ENCODE results near the gene TMEM242. TPM values are rescaled to one million over a fixed set of nuclear protein-coding genes. Genes with fewer than 3 reads are reported as not detected.

TMEM242 gene
- polyA plus RNA-seq, 2 of the 4 experiments (the other 2 are of a cell fraction), result 5.3 to 7.4 TPM

GRCh38 chr6:157274471-157275226, 48.7 kb downstream of the TMEM242 start:
- Histone ChIP-seq H3K4me2 (peak overlapping the region; percentile 99), H3K4me3 (peak overlapping the region; percentile 57), H3K27ac (peak overlapping the region; percentile 65 to 91), H3K4me1 (no peaks in the 10 kb centered on the region), H3K9me3 (no peaks in the 10 kb centered on the region)
- FAIRE-seq, result no peak
- TF ChIP-seq EHF (CRISPR knock-in tag; IDR thresholded peaks at IDR 0.05) (no peak), JUN (IDR thresholded peaks at IDR 0.05) (peak; percentile 27 to 48; a peak in 3 of 5 replicates), POLR2A (IDR thresholded peaks at IDR 0.05; ENCODE audit: low read length) (0 out of 2 replicates have a peak, but pooled peaks have one; percentile 3), E2F6 (IDR thresholded peaks at IDR 0.05; ENCODE audit: borderline replicate concordance, low read depth) (peak; percentile 45; the same call in 1 of the 2 replicates), PHF8 (IDR thresholded peaks at IDR 0.05; ENCODE audit: borderline replicate concordance, low read depth) (peak; percentile 48; the same call in 1 of the 2 replicates), POLR2AphosphoS2 (conservative IDR thresholded peaks at IDR 0.05; ENCODE audit: low read length) (no peak), CBX8 (IDR thresholded peaks at IDR 0.05) (no peak), RNF2 (IDR thresholded peaks at IDR 0.05; ENCODE audit: borderline replicate concordance, low read depth) (no peak), CTCF (IDR thresholded peaks at IDR 0.05) (peak; percentile 71), FOXS1 (CRISPR knock-in tag; IDR thresholded peaks at IDR 0.05) (no peak), RAD21 (conservative IDR thresholded peaks at IDR 0.05 in 1 of 2, IDR thresholded peaks at IDR 0.05 in 1 of 2) (peak; percentile 32 to 71; a peak in 4 of 5 replicates), SMC3 (IDR thresholded peaks at IDR 0.05) (peak; percentile 76), CEBPB (IDR thresholded peaks at IDR 0.05) (no peak), MYC (IDR thresholded peaks at IDR 0.05; ENCODE audit: borderline replicate concordance, low read length) (no peak), SREBF2 (IDR thresholded peaks at IDR 0.05) (no peak), HDAC2 (IDR thresholded peaks at IDR 0.05) (no peak), MAX (IDR thresholded peaks at IDR 0.05) (peak; percentile 26; the same call in 1 of the 2 replicates), USF2 (IDR thresholded peaks at IDR 0.05) (no peak)
- peak; percentile 88 to 95 for ATAC-seq
- no CpG with 5 or more reads among the region's 93 CpGs for WGBS (ENCODE audit: missing lambda C conversion rate)
- ChIA-PET CTCF (interaction anchor here (0.7 to 2.6 kb wide), 17 partner anchors 11 to 167 kb away, joined by 3 to 18 read pairs (median 4); partner anchors contain the start of gene TMEM242), POLR2A (no interaction called here)
- peak; percentile 67 to 69 for DNase-seq (ENCODE audit: low read depth in 1 of 2, low spot score in 1 of 2)

- no peak for FAIRE-seq
- CTCF ChIA-PET, result interaction anchor here (0.8 to 2.6 kb wide), 12 partner anchors 10 to 96 kb away, joined by 3 to 18 read pairs (median 6); no protein-coding TSS in a partner anchor
- POLR2A ChIA-PET, result no interaction called here
These were observed 49.4 kb downstream of the TMEM242 start for GRCh38 chr6:157273756-157274470.

More at GRCh38 chr6:157273756-157274470, 49.4 kb downstream of the TMEM242 start:
- no peaks in the 10 kb centered on the region for H3K9me3 ChIP-seq
- 11% methylated on average over 19 of the region's 30 CpGs for WGBS (ENCODE audit: missing lambda C conversion rate)
- H3K4me2 ChIP-seq, result peak overlapping the region; percentile 99
- H3K27ac ChIP-seq, result peak overlapping the region; percentile 65 to 91
- ATAC-seq (peak; percentile 72 to 85), DNase-seq (ENCODE audit: low read depth in 1 of 2, low spot score in 1 of 2) (peak; percentile 34 to 70)
- TF ChIP-seq NFE2L2 (conservative IDR thresholded peaks at IDR 0.05; ENCODE audit: low read length) (no peak), BCL3 (IDR thresholded peaks at IDR 0.05) (peak; percentile 19; the same call in 1 of the 3 replicates)
- no peaks in the 10 kb centered on the region for H3K4me1 ChIP-seq
- peak overlapping the region; percentile 57 for H3K4me3 ChIP-seq

Measured in A549 (cell line).